Cardiac muscle cell (in vitro differentiated cells and primary cell): ENCODE results near the gene RBCK1. TPM values are rescaled to one million over a fixed set of nuclear protein-coding genes. Genes with fewer than 3 reads are reported as not detected.

Source experiments
- DNase-seq, 2 donors: peaks; one replicate each; pipeline versions ENCODE4 v3.0.0 to v3.0.0-alpha.2; 2010 to 2017; ENCODE audit warnings: low read depth in 1 of 2, low spot score in 1 of 2
- H3K27ac ChIP-seq: fragments of 200-600 bp; sonication (generic); 2 replicates; pipeline ENCODE4 v1.5.1; 2016
- H3K27me3 ChIP-seq: fragments of 200-600 bp; sonication (generic); 2 replicates; pipeline ENCODE4 v1.6.0; 2016; ENCODE audit warnings: control low read depth
- H3K36me3 ChIP-seq: fragments of 200-600 bp; sonication (generic); 2 replicates; pipeline ENCODE4 v1.5.1; 2016; ENCODE audit warnings: control low read depth
- H3K4me1 ChIP-seq: fragments of 200-600 bp; sonication (generic); 2 replicates; pipeline ENCODE4 v1.8.1; 2017; ENCODE audit warnings: low read depth, mild to moderate bottlenecking, mixed run types
- H3K4me3 ChIP-seq: fragments of 200-600 bp; sonication (generic); 2 replicates; pipeline ENCODE4 v1.5.1; 2016; ENCODE audit warnings: mild to moderate bottlenecking
- H3K9me3 ChIP-seq: fragments of 200-600 bp; sonication (generic); 2 replicates; pipeline ENCODE4 v1.5.1; 2017; ENCODE audit warnings: low read depth, mild to moderate bottlenecking, control low read depth
- polyA plus RNA-seq: library from polyadenylated mRNA; unstranded; fragments of >200 nt; fragmentation: Nextera tagmentation; extraction: Ambion mirVana; gene quantifications from 2 replicates; pipeline ENCODE4 v1.2.1, GENCODE V29; 2016
- total RNA-seq: library from RNA; depleted of rRNA; stranded (reverse); fragments of >200 nt; gene quantifications from 2 replicates; pipeline ENCODE4 v1.2.3, GENCODE V29; 2016
- TF ChIP-seq, protein P1 (sequence below): IDR thresholded peaks from 2 replicates; pipeline ENCODE4 v1.5.1; 2012; ENCODE audit warnings: low read depth, mild to moderate bottlenecking, low read length

Gene RBCK1
- total and polyA plus RNA-seq, 2 experiments from 2014 or later = 51.5 to 104 TPM

DNA sequence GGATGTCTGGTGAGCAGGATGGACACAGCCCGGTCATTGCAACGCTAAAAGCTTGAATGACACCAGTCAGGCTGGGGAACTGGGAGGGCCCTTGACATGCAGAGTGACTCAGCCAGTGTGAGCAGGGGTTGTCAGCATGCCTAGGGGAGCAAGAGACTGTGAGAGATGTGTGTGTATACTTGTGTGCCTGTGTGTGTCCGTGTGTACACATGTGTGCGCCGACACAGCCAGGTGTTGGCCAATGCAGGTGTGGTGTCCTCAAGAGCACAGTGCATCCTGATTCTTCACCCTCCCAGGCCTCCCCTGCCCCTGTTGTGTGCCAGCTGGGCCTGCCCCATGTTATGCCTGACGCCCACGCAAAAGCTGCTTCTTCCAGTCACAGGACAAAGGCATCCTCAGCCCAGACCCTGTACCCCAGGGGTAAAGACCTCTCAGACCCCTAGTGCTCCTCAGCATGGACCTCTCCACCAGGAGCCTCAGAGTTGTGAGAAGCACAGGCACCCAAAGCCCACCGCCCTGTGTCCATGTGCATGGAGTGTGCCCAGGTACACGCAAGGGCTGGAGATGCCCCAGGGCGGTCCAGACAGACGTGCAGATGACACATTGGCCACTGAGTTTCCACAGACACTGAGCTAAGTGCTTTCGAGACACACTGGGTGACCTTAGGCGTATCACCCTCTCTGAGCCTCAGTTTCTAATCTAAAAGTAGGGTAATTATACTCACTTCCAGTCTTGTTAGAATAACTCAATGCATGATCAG, 44.6 kb upstream of the RBCK1 start:
- Histone ChIP-seq H3K4me1 (peaks cover 9% of the 10 kb centered on the region), H3K36me3 (no peaks in the 10 kb centered on the region), H3K4me3 (no peak overlapping the region), H3K27me3 (no peaks in the 10 kb centered on the region), H3K27ac (no peak overlapping the region), H3K9me3 (no peaks in the 10 kb centered on the region)
- DNase-seq = no peak
- TF ChIP-seq, protein P1, sequence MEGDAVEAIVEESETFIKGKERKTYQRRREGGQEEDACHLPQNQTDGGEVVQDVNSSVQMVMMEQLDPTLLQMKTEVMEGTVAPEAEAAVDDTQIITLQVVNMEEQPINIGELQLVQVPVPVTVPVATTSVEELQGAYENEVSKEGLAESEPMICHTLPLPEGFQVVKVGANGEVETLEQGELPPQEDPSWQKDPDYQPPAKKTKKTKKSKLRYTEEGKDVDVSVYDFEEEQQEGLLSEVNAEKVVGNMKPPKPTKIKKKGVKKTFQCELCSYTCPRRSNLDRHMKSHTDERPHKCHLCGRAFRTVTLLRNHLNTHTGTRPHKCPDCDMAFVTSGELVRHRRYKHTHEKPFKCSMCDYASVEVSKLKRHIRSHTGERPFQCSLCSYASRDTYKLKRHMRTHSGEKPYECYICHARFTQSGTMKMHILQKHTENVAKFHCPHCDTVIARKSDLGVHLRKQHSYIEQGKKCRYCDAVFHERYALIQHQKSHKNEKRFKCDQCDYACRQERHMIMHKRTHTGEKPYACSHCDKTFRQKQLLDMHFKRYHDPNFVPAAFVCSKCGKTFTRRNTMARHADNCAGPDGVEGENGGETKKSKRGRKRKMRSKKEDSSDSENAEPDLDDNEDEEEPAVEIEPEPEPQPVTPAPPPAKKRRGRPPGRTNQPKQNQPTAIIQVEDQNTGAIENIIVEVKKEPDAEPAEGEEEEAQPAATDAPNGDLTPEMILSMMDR = no peak

DNA sequence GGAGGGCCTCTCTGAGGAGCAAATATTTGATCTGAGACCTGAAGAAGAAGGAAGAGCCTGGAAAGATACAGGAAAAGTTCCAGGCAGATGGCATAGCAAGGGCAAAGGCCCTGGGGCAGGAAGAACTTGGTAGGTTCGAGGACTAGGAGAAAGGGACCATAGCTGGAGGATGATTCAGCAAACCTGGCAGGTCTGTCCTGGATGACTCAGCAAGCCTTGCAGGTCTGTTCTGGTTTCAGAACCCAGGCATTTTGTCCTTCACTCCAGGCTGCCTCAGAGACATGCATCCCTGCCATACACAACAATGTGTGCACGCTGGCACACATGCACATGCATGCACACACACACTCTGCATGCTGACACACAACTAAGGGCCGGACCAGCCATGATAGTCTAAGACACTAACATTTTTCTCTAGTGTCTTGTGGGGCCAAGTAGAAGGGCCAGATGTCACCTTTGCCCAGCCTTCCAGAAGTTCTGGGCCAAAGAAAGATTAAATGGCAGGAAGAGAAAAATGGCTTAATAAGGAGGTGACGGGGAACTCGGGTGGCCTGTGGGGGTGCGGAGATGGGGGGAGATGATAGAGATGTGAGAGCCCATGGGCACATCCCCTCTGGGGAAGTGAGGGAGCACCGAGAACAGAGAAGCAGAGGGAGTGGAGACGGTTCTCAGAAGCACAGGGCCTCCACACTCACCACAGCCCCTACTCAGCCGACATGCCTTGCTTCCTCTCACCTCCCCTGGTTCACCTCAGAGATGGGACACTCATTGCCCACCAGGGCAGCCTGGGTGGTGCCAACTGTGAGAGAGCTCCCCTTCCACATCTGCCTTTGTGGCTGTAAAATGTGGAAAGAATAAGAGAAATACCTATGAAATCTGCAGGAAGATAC, 42.9 kb upstream of the RBCK1 start:
- TF ChIP-seq, protein P1 = no peak
- peaks cover 9% of the 10 kb centered on the region for H3K4me1 ChIP-seq
- no peaks in the 10 kb centered on the region for H3K36me3 ChIP-seq
- no peaks in the 10 kb centered on the region for H3K9me3 ChIP-seq
- DNase-seq = no peak
- no peak overlapping the region for H3K27ac ChIP-seq
- no peak overlapping the region for H3K4me3 ChIP-seq
- no peaks in the 10 kb centered on the region for H3K27me3 ChIP-seq

DNA sequence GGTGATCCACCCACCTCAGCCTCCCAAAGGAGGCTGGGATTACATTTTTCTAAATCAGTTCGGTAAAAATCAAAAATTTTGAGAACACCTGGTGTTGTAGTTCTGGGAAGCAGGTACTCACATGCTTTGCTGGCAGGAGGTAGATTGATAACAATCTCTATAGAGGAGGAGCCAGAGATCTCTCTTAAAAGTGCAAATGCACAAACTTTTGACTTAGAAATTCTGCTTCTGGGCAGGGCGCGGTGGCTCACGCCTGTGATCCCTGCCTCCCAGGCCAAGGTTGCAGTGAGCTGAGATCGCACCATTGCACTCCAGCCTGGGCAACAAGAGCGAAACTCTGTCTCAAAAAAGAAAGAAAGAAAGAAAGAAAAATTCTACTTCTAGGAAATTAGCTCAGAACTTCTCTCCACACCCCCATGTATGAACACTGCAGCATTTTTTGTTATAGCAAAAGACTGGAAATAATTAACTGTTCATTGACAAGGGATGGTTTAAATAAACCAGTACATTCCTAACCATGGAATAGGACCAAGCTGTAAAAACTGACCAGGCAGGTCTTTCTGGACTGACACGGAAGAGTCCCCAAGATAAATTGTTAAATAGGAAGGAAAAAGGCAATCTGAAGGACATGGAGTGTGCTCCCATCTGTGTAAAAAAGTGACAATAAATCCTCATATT, 41.9 kb upstream of the RBCK1 start:
- H3K4me1 ChIP-seq = no peaks in the 10 kb centered on the region
- no peaks in the 10 kb centered on the region for H3K36me3 ChIP-seq
- DNase-seq = no peak
- H3K27ac ChIP-seq = no peak overlapping the region
- no peaks in the 10 kb centered on the region for H3K27me3 ChIP-seq
- no peak overlapping the region for H3K4me3 ChIP-seq
- TF ChIP-seq, protein P1 = no peak
- no peaks in the 10 kb centered on the region for H3K9me3 ChIP-seq

DNA sequence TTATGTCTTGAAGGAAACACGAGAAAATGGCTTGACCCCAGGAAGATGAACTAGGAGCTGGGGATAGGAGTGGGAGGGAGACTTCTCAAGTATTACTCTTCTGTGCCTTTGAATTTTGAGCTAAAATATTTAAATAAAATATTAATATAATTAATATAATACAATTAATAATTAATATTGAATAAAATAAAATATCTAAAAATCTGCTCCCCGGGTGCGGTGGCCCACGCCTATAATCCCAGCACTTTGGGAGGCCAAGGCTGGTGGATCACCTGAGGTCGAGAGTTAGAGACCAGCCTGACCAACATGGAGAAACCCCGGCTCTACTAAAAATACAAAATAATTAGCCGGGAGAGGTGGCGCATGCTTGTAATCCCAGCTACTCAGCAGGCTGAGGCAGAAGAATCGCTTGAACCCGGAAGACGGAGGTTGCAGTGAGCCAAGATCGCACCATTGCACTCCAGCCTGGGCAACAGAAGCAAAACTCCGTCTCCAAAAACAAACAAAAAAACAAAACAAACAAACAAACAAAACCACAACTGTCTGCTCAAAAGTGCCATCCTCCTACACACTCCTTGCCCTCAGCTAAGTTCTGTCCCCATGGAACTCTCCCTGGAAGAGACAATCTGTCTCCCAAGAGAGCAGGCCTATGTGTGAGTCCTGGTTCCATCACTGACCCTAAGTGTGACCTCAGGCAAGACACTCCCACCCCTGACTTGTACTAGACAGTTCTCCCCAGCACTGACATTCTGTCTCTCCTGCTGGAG, 41.2 kb upstream of the RBCK1 start:
- DNase-seq = no peak
- Histone ChIP-seq H3K9me3 (no peaks in the 10 kb centered on the region), H3K27ac (no peak overlapping the region), H3K4me1 (no peaks in the 10 kb centered on the region), H3K27me3 (no peaks in the 10 kb centered on the region), H3K4me3 (no peak overlapping the region), H3K36me3 (no peaks in the 10 kb centered on the region)
- TF ChIP-seq, protein P1 = no peak

DNA sequence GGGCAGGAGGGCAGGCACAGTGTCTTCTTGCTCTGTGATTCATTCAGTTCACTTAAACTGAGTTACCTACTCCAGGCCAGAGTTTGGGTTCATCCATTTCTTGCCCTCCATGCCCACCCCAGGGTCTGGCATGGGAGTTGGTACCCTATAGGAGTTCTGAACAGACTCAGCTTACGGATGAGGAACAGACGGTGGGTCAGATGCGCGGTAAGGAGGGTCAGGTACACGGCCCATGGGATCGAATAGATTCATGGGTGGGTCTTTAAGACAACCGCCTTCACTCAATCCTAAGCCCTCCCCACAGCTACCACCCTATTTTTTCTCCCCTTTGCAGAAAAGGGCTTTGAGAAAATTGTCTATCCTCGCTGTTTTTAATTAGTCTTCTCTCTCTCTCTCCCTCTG, 40.6 kb upstream of the RBCK1 start:
- no peaks in the 10 kb centered on the region for H3K4me1 ChIP-seq
- TF ChIP-seq, protein P1 = no peak
- H3K9me3 ChIP-seq = no peaks in the 10 kb centered on the region
- H3K27ac ChIP-seq = no peak overlapping the region
- DNase-seq = no peak
- H3K4me3 ChIP-seq = no peak overlapping the region
- no peaks in the 10 kb centered on the region for H3K36me3 ChIP-seq
- H3K27me3 ChIP-seq = no peaks in the 10 kb centered on the region
